ENCODE results near the gene SUPT4H1.

Gene SUPT4H1

GRCh38 chr17:58313815-58314705 is 37.9 kb downstream of the SUPT4H1 start:
- no peak overlapping the region for H3K4me3 Mint-ChIP-seq
- no peak overlapping the region for H3K27ac Mint-ChIP-seq

DNA sequence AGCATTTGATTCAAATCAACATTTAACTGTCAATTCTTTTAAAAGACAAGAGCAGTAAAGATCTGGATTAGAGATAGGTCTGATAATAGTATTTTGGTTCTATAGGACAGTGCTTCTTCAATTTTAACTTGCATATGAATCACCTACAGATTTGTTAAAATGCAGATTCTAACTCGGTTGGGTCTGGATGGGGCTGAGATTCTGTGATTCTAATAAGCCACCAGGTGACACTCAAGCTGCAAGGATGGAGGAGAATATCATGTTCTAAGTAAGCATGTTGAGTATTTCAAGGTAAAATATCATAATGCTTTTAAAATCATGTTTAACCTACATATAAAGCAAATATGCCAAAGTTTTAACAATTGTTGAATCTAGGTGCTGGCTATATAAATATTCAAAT is 39.2 kb downstream of the SUPT4H1 start:
- Mint-ChIP-seq H3K27ac (no peak overlapping the region), H3K4me3 (no peak overlapping the region), H3K36me3 (ENCODE audit: low read depth) (no peaks in the 10 kb centered on the region), H3K9me3 (no peaks in the 10 kb centered on the region), H3K27me3 (peaks cover 44% of the 10 kb centered on the region), H3K4me1 (ENCODE audit: low read depth) (peaks cover 37% of the 10 kb centered on the region)
- intact Hi-C loops (cut with micrococcal nuclease): no loop called here

More at GRCh38 chr17:58313815-58314705, 37.9 kb downstream of the SUPT4H1 start:
- peaks cover 38% of the 10 kb centered on the region for H3K27me3 Mint-ChIP-seq
- intact Hi-C loops (cut with micrococcal nuclease): no loop called here
- peaks cover 25% of the 10 kb centered on the region for H3K4me1 Mint-ChIP-seq (ENCODE audit: low read depth)
- no peaks in the 10 kb centered on the region for H3K9me3 Mint-ChIP-seq
- H3K36me3 Mint-ChIP-seq (ENCODE audit: low read depth): no peaks in the 10 kb centered on the region

DNA sequence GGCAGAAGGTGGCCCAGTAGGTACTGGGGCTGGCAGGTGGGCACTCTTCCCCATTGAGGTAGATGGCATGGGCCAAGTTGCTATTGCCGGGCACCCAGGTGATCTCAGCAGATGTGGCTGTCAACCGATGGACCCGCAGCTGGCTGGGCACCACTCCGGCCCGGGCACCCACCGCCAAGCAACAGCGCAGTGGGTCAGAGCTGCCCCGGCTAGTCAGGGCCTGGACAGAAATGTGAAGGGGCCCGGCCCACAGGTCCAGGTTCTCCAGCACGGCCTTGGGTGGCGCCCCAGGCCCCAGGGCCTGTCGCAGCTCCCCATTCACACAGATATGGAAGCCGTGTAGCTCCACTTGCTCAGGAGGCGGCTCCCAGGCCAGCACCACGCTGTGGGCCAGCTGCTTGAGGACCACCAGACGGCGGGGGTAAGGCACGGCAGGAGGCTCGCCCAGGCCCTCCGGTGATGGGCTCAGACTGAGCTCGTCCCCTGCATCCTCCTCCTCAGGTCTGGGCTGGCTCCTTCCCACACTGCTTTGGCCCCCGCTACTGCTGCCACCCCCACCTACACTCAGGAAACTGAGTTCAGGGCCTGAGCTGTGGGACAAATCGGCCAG is 39.9 kb downstream of the SUPT4H1 start:
- no peak overlapping the region for H3K27ac Mint-ChIP-seq
- peaks cover 49% of the 10 kb centered on the region for H3K27me3 Mint-ChIP-seq
- H3K36me3 Mint-ChIP-seq (ENCODE audit: low read depth): no peaks in the 10 kb centered on the region
- no peaks in the 10 kb centered on the region for H3K9me3 Mint-ChIP-seq
- H3K4me1 Mint-ChIP-seq (ENCODE audit: low read depth): peaks cover 40% of the 10 kb centered on the region
- intact Hi-C loops (cut with micrococcal nuclease): no loop called here
- H3K4me3 Mint-ChIP-seq: no peak overlapping the region

DNA sequence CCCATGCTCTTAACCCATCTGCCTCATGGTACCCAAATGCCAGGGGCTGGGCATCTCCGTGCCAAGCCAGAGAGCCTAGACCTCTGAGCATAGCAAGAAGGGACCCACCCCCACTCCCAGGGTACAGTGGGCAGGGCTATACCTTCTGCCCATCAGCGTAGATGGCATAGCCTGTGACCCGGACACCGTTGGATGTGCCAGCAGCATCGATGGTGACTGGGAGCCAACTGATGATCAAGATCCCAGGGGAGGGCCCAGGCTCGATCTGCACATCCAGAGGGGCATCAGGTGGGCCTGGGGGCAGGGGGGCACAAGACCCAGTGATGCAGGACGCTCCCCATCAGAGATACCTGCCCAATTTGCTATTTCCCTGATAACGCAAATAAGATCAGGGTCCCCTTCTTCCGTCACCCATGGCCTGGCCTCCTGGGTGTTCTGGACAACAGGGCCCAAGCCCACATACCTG is 40.5 kb downstream of the SUPT4H1 start:
- no peaks in the 10 kb centered on the region for H3K36me3 Mint-ChIP-seq (ENCODE audit: low read depth)
- no peak overlapping the region for H3K4me3 Mint-ChIP-seq
- H3K4me1 Mint-ChIP-seq (ENCODE audit: low read depth): peaks cover 41% of the 10 kb centered on the region
- H3K9me3 Mint-ChIP-seq: no peaks in the 10 kb centered on the region
- peaks cover 50% of the 10 kb centered on the region for H3K27me3 Mint-ChIP-seq
- intact Hi-C loops (cut with micrococcal nuclease): no loop called here
- H3K27ac Mint-ChIP-seq: no peak overlapping the region

GRCh38 chr17:58310511-58311428 is 41.2 kb downstream of the SUPT4H1 start:
- no peaks in the 10 kb centered on the region for H3K9me3 Mint-ChIP-seq
- H3K4me1 Mint-ChIP-seq (ENCODE audit: low read depth): peaks cover 47% of the 10 kb centered on the region
- H3K27me3 Mint-ChIP-seq: peaks cover 50% of the 10 kb centered on the region
- intact Hi-C loops (cut with micrococcal nuclease): no loop called here
- H3K27ac Mint-ChIP-seq: no peak overlapping the region
- H3K36me3 Mint-ChIP-seq (ENCODE audit: low read depth): no peaks in the 10 kb centered on the region
- no peak overlapping the region for H3K4me3 Mint-ChIP-seq

- Mint-ChIP-seq H3K27ac (no peak overlapping the region), H3K4me3 (no peak overlapping the region), H3K36me3 (ENCODE audit: low read depth) (no peaks in the 10 kb centered on the region), H3K4me1 (ENCODE audit: low read depth) (peaks cover 47% of the 10 kb centered on the region), H3K9me3 (no peaks in the 10 kb centered on the region), H3K27me3 (peaks cover 45% of the 10 kb centered on the region)
- intact Hi-C loops (cut with micrococcal nuclease): no loop called here
These were observed 42.1 kb downstream of the SUPT4H1 start for GRCh38 chr17:58309918-58310259.

GRCh38 chr17:58308985-58309917 is 42.8 kb downstream of the SUPT4H1 start:
- Mint-ChIP-seq H3K4me3 (no peak overlapping the region), H3K9me3 (no peaks in the 10 kb centered on the region), H3K4me1 (ENCODE audit: low read depth) (peaks cover 49% of the 10 kb centered on the region), H3K27me3 (peaks cover 42% of the 10 kb centered on the region), H3K36me3 (ENCODE audit: low read depth) (no peaks in the 10 kb centered on the region), H3K27ac (peak overlapping the region; percentile 53)
- intact Hi-C loops (cut with micrococcal nuclease): no loop called here

DNA sequence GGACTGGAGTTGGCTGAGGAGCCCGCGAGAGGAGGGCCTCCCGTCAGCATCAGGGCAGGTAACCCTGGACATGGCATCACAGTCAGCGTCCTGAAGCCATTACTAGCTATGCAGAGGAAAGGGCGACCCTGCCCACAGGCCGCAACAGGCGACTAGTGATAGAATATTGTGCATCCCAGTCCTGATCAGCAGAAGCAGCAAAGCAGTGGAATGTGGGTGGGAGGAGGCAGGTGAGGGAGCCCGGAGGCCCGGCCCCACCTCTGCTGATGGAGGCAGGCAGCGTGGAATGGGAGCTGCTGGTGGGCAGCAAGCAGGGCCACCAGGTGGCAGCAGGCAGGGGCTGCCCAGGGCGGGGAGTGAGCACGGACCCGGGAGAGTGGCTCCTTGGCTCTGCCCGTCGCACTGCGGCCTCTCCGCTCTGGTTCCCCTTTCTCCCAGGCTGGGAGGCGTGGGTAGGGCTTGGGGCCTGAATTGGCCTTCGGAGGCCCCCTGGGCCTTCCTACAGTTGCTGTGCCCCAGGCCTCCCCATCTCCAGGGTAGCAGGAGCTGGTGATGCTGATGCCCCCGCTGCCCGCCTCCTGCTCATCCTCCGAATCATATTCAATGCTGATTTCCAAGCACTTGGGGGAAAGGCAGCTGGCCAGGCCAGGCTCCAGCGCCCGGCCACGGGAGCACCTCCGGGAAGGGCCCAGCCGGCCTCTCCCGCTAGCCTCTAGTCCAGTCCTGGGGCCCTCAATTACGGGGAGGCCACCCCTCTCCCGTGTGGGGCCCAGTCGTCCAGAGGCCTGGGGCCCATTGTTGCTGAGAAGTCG is 43.6 kb downstream of the SUPT4H1 start:
- Mint-ChIP-seq H3K36me3 (ENCODE audit: low read depth) (no peaks in the 10 kb centered on the region), H3K4me3 (no peak overlapping the region), H3K9me3 (no peaks in the 10 kb centered on the region), H3K27ac (peak overlapping the region; percentile 53), H3K4me1 (ENCODE audit: low read depth) (peaks cover 58% of the 10 kb centered on the region), H3K27me3 (peaks cover 33% of the 10 kb centered on the region)
- intact Hi-C loops (cut with micrococcal nuclease): no loop called here

DNA sequence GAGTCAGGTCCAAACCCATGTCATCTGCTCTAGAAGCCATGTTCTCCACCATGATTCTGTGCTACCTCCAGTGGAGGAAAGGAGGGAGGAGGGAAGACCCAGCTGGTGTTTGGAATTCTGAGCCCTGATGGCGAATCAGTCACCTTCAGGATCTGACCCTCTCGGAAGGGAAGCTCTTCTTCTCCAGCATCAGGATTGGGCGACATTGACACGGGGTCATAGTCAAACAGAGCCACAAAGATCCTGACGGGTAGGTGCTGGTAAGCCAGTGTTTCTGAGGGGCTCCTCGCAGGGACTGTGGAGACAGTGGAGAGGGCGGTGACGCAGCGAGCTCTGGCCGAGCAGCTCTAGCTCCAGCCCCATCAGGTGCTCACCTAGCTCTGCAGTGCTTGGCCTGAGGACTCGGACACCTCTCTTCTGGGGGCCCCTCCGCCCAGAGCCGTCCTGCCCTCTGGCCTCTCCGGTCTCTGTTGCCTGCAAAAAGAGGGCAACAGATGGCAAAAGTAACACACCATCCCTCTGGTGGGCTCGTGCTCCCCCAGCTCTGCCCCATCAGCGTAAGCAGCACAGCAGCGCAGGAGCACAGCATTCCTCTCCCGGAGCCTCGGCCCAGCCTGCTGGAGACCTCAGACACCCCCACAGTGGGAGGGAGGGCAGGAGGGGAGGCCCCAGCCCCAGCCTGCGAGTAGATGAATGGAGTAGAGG is 44.4 kb downstream of the SUPT4H1 start:
- intact Hi-C loops (cut with micrococcal nuclease): no loop called here
- Mint-ChIP-seq H3K4me1 (ENCODE audit: low read depth) (peaks cover 66% of the 10 kb centered on the region), H3K27ac (no peak overlapping the region), H3K27me3 (peaks cover 31% of the 10 kb centered on the region), H3K4me3 (no peak overlapping the region), H3K9me3 (no peaks in the 10 kb centered on the region), H3K36me3 (ENCODE audit: low read depth) (no peaks in the 10 kb centered on the region)

GRCh38 chr17:58306131-58306951 is 45.7 kb downstream of the SUPT4H1 start:
- no peak overlapping the region for H3K4me3 Mint-ChIP-seq
- peaks cover 27% of the 10 kb centered on the region for H3K27me3 Mint-ChIP-seq
- H3K36me3 Mint-ChIP-seq (ENCODE audit: low read depth): no peaks in the 10 kb centered on the region
- intact Hi-C loops (cut with micrococcal nuclease): no loop called here
- peaks cover 78% of the 10 kb centered on the region for H3K4me1 Mint-ChIP-seq (ENCODE audit: low read depth)
- no peaks in the 10 kb centered on the region for H3K9me3 Mint-ChIP-seq
- no peak overlapping the region for H3K27ac Mint-ChIP-seq

- Mint-ChIP-seq H3K36me3 (ENCODE audit: low read depth) (no peaks in the 10 kb centered on the region), H3K9me3 (no peaks in the 10 kb centered on the region), H3K27me3 (peaks cover 27% of the 10 kb centered on the region), H3K27ac (no peak overlapping the region), H3K4me3 (no peak overlapping the region), H3K4me1 (ENCODE audit: low read depth) (peaks cover 82% of the 10 kb centered on the region)
- intact Hi-C loops (cut with micrococcal nuclease): no loop called here
These were observed 46.4 kb downstream of the SUPT4H1 start for GRCh38 chr17:58305626-58306025.
